H9 (cell line): ENCODE results near the gene PPP1R13B. TPM values are rescaled to one million over a fixed set of nuclear protein-coding genes. Genes with fewer than 3 reads are reported as not detected.

Source experiments
- DNase-seq: peaks from one replicate; pipeline ENCODE4 v3.0.0-alpha.2; 2017
- H2AFZ ChIP-seq: one replicate; pipeline ENCODE4 v1.6.1; 2013; ENCODE audit warnings: mild to moderate bottlenecking, low read length, control low read depth, moderate library complexity
- H2AK5ac ChIP-seq: 2 replicates; pipeline ENCODE4 v1.6.1; 2013; ENCODE audit warnings: low read length, control low read depth, mixed read lengths; ENCODE audit not compliant: insufficient read length
- H2BK120ac ChIP-seq: one replicate; pipeline ENCODE4 v1.6.1; 2013; ENCODE audit warnings: low read depth, mild to moderate bottlenecking, low read length, control low read depth, inconsistent platforms; ENCODE audit not compliant: poor library complexity, severe bottlenecking
- H2BK12ac ChIP-seq: 2 replicates; pipeline ENCODE4 v1.6.1; 2013; ENCODE audit warnings: low read length, control low read depth, mixed read lengths, low read depth; ENCODE audit not compliant: insufficient read length
- H2BK15ac ChIP-seq: 2 replicates; pipeline ENCODE4 v1.6.1; 2013; ENCODE audit warnings: low read depth, low read length, control low read depth
- H2BK20ac ChIP-seq: one replicate; pipeline ENCODE4 v1.6.1; 2013; ENCODE audit warnings: low read depth, mild to moderate bottlenecking, low read length, control low read depth, inconsistent platforms; ENCODE audit not compliant: poor library complexity, severe bottlenecking
- H2BK5ac ChIP-seq: 2 replicates; pipeline ENCODE4 v1.6.1; 2013; ENCODE audit warnings: low read length, control low read depth, mixed read lengths; ENCODE audit not compliant: insufficient read length
- H3K14ac ChIP-seq: 2 replicates; pipeline ENCODE4 v1.6.1; 2013; ENCODE audit warnings: low read length, control low read depth; ENCODE audit not compliant: insufficient read depth
- H3K18ac ChIP-seq: 2 replicates; pipeline ENCODE4 v1.6.1; 2013; ENCODE audit warnings: low read depth, mild to moderate bottlenecking, mixed read lengths, low read length, control low read depth; ENCODE audit not compliant: insufficient read length
- H3K23ac ChIP-seq: 2 replicates; pipeline ENCODE4 v1.6.1; 2013; ENCODE audit warnings: low read length, control low read depth, mixed read lengths, low read depth; ENCODE audit not compliant: insufficient read length
- H3K23me2 ChIP-seq: 2 replicates; pipeline ENCODE4 v1.6.1; 2013; ENCODE audit warnings: low read depth, mild to moderate bottlenecking, mixed read lengths, low read length, control low read depth; ENCODE audit not compliant: insufficient read length, poor library complexity, severe bottlenecking
- H3K27ac ChIP-seq: 2 replicates; pipeline ENCODE4 v1.5.1; 2013; ENCODE audit warnings: low read length, control low read depth, mixed read lengths, low read depth; ENCODE audit not compliant: insufficient read length
- H3K27me3 ChIP-seq: 2 replicates; pipeline ENCODE4 v1.6.1; 2013; ENCODE audit warnings: low read length, control low read depth, inconsistent platforms; ENCODE audit not compliant: insufficient read depth
- H3K4ac ChIP-seq: 2 replicates; pipeline ENCODE4 v1.6.1; 2013; ENCODE audit warnings: low read depth, mild to moderate bottlenecking, control low read depth, inconsistent platforms, low read length, moderate library complexity
- H3K4me1 ChIP-seq: 2 replicates; pipeline ENCODE4 v1.6.1; 2013; ENCODE audit warnings: low read length, control low read depth, inconsistent platforms; ENCODE audit not compliant: insufficient read depth
- H3K4me2 ChIP-seq: 2 replicates; pipeline ENCODE4 v1.6.1; 2013; ENCODE audit warnings: low read length, control low read depth, mixed read lengths; ENCODE audit not compliant: insufficient read length, insufficient read depth
- H3K56ac ChIP-seq: 2 replicates; pipeline ENCODE4 v1.6.1; 2013; ENCODE audit warnings: low read depth, mild to moderate bottlenecking, mixed read lengths, low read length, control low read depth; ENCODE audit not compliant: insufficient read length
- H3K79me1 ChIP-seq: 2 replicates; pipeline ENCODE4 v1.6.1; 2013; ENCODE audit warnings: low read depth, mild to moderate bottlenecking, moderate library complexity, low read length, control low read depth, inconsistent platforms; ENCODE audit not compliant: insufficient read depth, poor library complexity, severe bottlenecking
- H3K79me2 ChIP-seq: 2 replicates; pipeline ENCODE4 v1.6.1; 2013; ENCODE audit warnings: low read length, control low read depth, inconsistent platforms; ENCODE audit not compliant: insufficient read depth
- H3K9ac ChIP-seq: 2 replicates; pipeline ENCODE4 v1.6.1; 2013; ENCODE audit warnings: low read length, control low read depth, mixed read lengths; ENCODE audit not compliant: insufficient read length; ENCODE audit errors: extremely low read depth
- H3K9me3 ChIP-seq: one replicate; pipeline ENCODE4 v1.6.1; 2013; ENCODE audit warnings: low read depth, low read length, inconsistent platforms; ENCODE audit not compliant: control insufficient read depth
- H3T11ph ChIP-seq: one replicate; pipeline ENCODE4 v1.6.1; 2013; ENCODE audit warnings: mild to moderate bottlenecking, low read length, control low read depth, inconsistent platforms
- H4K20me1 ChIP-seq: one replicate; pipeline ENCODE4 v1.6.1; 2013; ENCODE audit not compliant: control insufficient read depth, insufficient read length, insufficient read depth
- H4K5ac ChIP-seq: 2 replicates; pipeline ENCODE4 v1.6.1; 2013; ENCODE audit warnings: low read depth, mild to moderate bottlenecking, mixed read lengths, low read length, control low read depth; ENCODE audit not compliant: insufficient read length
- H4K8ac ChIP-seq: replicated peaks from 2 replicates; pipeline ENCODE4 v1.6.1; 2013; ENCODE audit warnings: low read length, control low read depth, mixed read lengths, low read depth; ENCODE audit not compliant: insufficient read length
- H4K91ac ChIP-seq: 2 replicates; pipeline ENCODE4 v1.6.1; 2013; ENCODE audit warnings: low read depth, mild to moderate bottlenecking, moderate library complexity, mixed read lengths, low read length, control low read depth; ENCODE audit not compliant: insufficient read length
- H3K27ac Mint-ChIP-seq, 3 experiments: 2 replicates in 2 of 3; 3 replicates in 1 of 3; pipeline ENCODE4 v1.8.0; 2020 to 2021; ENCODE audit warnings: mixed read lengths in 3 of 3, mild to moderate bottlenecking in 1 of 3, moderate library complexity in 1 of 3
- H3K27me3 Mint-ChIP-seq: 2 replicates; pipeline ENCODE4 v1.8.0; 2021; ENCODE audit warnings: low read depth, mild to moderate bottlenecking, moderate library complexity, mixed read lengths
- H3K36me3 Mint-ChIP-seq, 3 experiments: 2 replicates in 2 of 3; 3 replicates in 1 of 3; pipeline ENCODE4 v1.8.0; 2020 to 2021; ENCODE audit warnings: low read depth in 3 of 3, mixed read lengths in 3 of 3; ENCODE audit not compliant: insufficient read depth in 1 of 3
- H3K4me1 Mint-ChIP-seq, 2 experiments: 2 replicates each; pipeline ENCODE4 v1.8.0; 2020; ENCODE audit warnings: mixed read lengths in 2 of 2
- H3K4me3 Mint-ChIP-seq, 2 experiments: 2 replicates in 1 of 2; 3 replicates in 1 of 2; pipeline ENCODE4 v1.8.0; 2020 to 2021; ENCODE audit warnings: mild to moderate bottlenecking in 2 of 2, mixed read lengths in 2 of 2, moderate library complexity in 1 of 2
- H3K9me3 Mint-ChIP-seq, 2 experiments: 2 replicates in 1 of 2; 3 replicates in 1 of 2; pipeline ENCODE4 v1.8.0; 2020; ENCODE audit warnings: mild to moderate bottlenecking in 2 of 2, mixed read lengths in 2 of 2, moderate library complexity in 1 of 2
- CTCF ChIP-seq: fragments of 200-600 bp; sonication (generic); conservative IDR thresholded peaks from 3 replicates; pipeline ENCODE4 v1.8.0; 2021; ENCODE audit warnings: antibody characterized with exemption, mild to moderate bottlenecking
- WGBS: extraction: QIAGEN DNeasy Blood & Tissue Kit; methylation state at CpG from one replicate; pipeline ENCODE4 v1.1.7; 2013; ENCODE audit warnings: missing lambda C conversion rate, low lambda C conversion rate, mixed read lengths; ENCODE audit not compliant: insufficient read length; ENCODE audit errors: extremely low coverage; 5-methylcytosine and 5-hydroxymethylcytosine counted together
- total RNA-seq: library from RNA; stranded (reverse); gene quantifications from 2 replicates; pipeline ENCODE4 v1.2.1, GENCODE V29; 2021

Gene PPP1R13B
- total RNA-seq, 1 experiment from 2014 or later, result 6.0 TPM

- no peak overlapping the region for H4K91ac ChIP-seq
- H3K9ac ChIP-seq, result no peak overlapping the region
- H3K23ac ChIP-seq, result no peak overlapping the region
- H3K27me3 ChIP-seq, result no peaks in the 10 kb centered on the region
- H4K20me1 ChIP-seq, result no peaks in the 10 kb centered on the region
- H2BK12ac ChIP-seq, result no peak overlapping the region
- no peak overlapping the region for H2AK5ac ChIP-seq
- no peak overlapping the region for H3K56ac ChIP-seq
- H2BK5ac ChIP-seq, result no peak overlapping the region
- no peak overlapping the region for H3K27ac ChIP-seq
- Mint-ChIP-seq H3K27ac (no peak overlapping the region; a peak in 1 of 7 replicates), H3K4me3 (peak overlapping the region in 1 of 2 experiments; percentile 41; a peak in 1 of 5 replicates), H3K36me3 (no peaks in the 10 kb centered on the region), H3K27me3 (peaks cover 4% of the 10 kb centered on the region), H3K9me3 (no peaks in the 10 kb centered on the region), H3K4me1 (peaks cover 12 to 18% of the 10 kb centered on the region in 2 experiments)
- H3K9me3 ChIP-seq, result no peaks in the 10 kb centered on the region
- TF ChIP-seq CTCF, result no peak
- DNase-seq, result no peak
- no peaks in the 10 kb centered on the region for H3K23me2 ChIP-seq
- H4K5ac ChIP-seq, result no peak overlapping the region
- no peak overlapping the region for H2BK20ac ChIP-seq
- H3K79me2 ChIP-seq, result no peaks in the 10 kb centered on the region
- no CpG with 5 or more reads among the region's 14 CpGs for WGBS
- no peak overlapping the region for H3T11ph ChIP-seq
- H3K18ac ChIP-seq, result no peak overlapping the region
- no peak overlapping the region for H2BK15ac ChIP-seq
- no peak overlapping the region for H3K4me2 ChIP-seq
- H3K14ac ChIP-seq, result no peak overlapping the region
- no peaks in the 10 kb centered on the region for H3K79me1 ChIP-seq
- no peak overlapping the region for H4K8ac ChIP-seq
- H3K4me1 ChIP-seq, result no peaks in the 10 kb centered on the region
- H2BK120ac ChIP-seq, result no peak overlapping the region
- no peak overlapping the region for H3K4ac ChIP-seq
- H2AFZ ChIP-seq, result no peak overlapping the region
Observed at GRCh38 chr14:103869406-103870143, 22.2 kb upstream of the PPP1R13B start.
